DMS 273 treated with DMSO at 0.1 percent for 48 hours (cell line): ENCODE results near the gene PIH1D1.

Source experiments
- DNase-seq: peaks from one replicate; lab custom pipeline; 2025; lab: John Stamatoyannopoulos, UW

The PIH1D1 gene

GRCh38 chr19:49420227-49420626 lies 31.4 kb downstream of the PIH1D1 start:
- DNase-seq = no peak

GRCh38 chr19:49419173-49419572 lies 32.4 kb downstream of the PIH1D1 start:
- DNase-seq = no peak

GRCh38 chr19:49418511-49418910 lies 33.1 kb downstream of the PIH1D1 start:
- DNase-seq = no peak

DNA sequence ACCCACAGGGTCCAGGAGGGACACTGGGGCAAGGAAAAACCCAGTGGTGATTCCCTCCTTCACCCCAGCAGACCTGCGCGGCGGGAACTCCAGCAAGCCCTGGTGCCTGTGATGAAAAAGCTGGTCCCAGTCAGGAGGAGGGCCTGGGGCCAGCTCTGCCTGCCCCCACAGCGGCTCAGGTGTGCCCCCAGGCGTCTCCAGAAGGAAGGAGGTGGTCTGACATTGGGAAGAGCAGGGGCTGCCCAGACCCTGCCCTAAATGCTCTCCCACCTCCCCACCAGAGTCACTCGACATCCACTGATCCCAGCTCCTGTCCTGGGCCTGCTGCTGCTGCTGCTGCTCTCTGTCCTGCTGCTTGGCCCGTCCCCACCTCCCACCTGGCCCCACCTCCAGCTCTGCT lies 34.5 kb downstream of the PIH1D1 start:
- no peak for DNase-seq

DNA sequence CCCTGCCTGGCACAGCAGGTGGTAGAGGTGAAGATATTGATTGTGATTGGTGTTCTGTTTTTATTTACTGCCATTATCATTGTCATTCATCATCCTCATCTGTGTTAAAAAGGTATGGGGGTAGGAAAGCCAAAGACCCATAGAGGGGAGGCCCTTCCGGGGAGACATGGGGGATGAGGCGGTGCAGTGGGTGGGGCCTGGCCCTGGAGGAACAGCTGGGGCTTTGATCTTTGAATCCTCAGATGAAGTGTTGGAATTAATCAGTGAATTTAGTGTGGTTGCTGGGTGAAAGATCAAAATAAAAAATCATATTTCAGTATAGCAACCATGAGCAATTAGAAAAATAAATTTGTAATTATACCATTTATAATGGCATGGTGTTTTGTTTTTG lies 35.8 kb downstream of the PIH1D1 start:
- DNase-seq = no peak

- no peak for DNase-seq
These were observed 36.4 kb downstream of the PIH1D1 start for GRCh38 chr19:49415102-49415809.

DNA sequence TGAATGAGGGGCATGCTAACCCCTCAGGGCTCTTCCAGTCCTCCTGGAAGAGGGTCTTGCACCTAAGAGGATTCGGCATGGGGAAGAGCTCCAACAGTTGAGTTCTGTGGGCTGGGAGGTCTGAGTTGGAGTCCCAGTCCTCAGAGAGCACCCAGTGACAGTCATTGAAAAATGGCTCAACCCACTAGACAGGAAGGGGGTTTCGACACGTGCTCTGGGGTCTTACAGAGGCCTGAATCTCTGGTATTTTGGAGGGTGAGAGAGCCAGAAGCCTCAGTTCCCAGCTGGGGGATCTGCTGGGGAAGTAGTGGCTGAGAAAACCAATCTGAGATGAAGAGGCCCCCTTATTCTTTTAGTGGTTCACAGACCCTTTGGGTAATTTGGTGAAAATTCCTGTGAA lies 37.4 kb downstream of the PIH1D1 start:
- no peak for DNase-seq

- no peak for DNase-seq
These were observed 38.3 kb downstream of the PIH1D1 start for GRCh38 chr19:49413348-49413747.

DNA sequence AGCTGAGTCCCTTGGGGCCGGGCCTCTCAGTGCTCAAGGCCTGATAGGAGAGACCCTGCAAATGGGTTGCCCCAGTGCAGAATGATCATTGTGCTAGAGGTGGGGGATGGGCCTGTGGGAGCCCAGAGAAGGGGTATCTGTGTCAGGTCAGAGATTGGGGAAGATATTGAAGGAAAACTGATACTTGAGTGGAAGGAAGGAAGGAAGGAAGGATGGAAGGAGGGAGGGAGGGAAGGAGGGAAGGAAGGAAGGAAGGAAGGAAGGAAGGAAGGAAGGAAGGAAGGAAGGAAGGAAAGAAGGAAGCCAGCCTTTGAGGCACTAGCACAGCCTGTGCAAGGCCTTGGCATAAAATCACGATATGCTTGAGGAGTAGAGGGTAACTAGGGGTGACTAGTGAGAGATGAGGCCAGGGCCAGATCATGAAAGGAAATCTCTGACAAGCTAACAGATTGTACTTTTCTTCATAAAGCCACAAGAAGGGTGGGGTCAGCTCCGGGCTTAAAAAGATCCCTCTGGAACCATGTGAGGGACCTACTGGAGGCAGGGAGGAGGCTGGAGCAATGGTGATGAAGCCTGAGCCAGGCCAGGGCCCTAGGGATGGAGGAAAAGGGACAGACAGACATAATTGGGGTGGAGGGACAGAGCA lies 39.8 kb downstream of the PIH1D1 start:
- DNase-seq = no peak

DNA sequence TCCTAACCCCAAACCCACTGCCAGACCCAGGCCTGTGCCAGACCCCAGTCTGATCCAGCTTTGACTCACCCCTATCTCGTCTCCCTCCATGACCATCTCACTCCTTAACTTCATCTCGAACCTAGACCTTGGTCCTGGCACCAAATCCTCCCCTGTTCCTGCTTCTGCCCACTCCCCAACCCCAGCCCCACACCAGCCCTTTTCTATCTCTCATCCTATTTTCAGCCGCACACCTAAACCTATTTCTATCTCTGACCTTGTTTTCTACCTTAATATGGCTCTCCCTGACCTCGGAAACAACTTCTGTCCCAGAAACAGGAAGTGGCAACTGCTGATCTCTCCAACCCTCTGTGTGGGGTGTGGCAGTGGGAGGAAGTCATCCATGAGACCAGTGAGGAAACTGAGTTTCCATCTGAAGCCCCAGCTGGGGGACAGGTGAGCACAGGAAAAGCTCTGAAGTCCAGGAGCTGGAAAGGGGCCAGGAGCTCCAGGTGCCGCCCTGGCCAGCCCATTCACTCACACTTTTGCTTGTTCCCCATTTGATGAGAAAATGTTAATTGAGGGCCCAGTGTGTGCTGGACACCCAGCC lies 42.1 kb downstream of the PIH1D1 start:
- no peak for DNase-seq

DNA sequence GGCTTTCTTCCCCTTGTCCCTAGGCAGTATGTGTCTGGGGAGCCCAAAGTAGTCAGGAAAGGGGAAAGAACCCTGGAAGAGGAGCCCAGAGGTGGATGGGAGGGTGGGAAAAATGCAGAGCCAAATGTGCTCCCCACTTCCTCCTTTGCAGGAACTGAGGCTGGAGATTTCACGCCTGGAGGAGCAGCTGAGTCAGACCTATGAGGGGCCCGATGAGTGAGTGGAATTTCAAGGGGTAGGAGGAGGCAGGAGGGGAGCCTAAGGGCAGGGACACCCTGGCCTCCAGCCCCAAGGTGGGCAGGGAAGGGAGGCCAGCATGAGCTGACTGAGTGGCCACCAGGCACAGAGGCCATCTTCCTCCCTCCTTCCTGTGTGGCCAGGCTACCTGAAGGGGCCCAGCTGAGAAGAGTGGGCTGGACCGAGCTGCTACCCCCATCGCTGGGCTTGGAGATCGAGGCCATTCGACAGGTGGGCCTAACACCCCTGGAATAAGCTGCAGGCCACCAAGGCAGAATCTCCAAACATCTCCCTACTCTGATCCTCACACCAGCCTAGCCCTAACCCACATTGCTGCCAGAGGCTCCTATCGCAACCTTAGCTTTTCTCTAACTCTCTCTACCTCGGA lies 42.7 kb downstream of the PIH1D1 start:
- DNase-seq = no peak

DNA sequence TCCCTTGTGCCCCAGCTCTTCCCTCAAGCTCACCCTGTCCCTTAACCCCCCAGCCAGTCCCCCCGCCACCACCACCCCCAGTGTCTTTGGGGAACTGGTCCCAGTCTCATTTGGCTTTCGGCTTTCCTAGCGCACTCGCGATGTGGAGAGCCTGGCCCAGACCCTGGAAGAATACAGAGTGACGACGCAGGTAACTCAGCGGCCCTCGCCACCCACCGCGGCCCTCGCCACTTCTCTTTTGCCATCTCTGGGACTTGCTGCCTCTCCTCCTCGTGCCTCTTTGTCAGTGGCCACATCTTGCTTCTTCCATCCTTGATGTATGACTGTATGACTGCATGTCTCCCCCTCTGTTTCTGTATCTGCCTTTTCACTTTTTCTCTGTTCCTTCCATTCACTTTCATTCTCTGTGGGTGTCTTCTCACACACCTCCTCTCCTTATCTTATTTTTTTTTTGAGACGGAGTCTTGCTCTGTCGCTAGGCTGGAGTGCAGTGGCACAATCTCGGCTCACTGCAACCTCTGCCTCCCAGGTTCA lies 44.1 kb downstream of the PIH1D1 start:
- no peak for DNase-seq

DNA sequence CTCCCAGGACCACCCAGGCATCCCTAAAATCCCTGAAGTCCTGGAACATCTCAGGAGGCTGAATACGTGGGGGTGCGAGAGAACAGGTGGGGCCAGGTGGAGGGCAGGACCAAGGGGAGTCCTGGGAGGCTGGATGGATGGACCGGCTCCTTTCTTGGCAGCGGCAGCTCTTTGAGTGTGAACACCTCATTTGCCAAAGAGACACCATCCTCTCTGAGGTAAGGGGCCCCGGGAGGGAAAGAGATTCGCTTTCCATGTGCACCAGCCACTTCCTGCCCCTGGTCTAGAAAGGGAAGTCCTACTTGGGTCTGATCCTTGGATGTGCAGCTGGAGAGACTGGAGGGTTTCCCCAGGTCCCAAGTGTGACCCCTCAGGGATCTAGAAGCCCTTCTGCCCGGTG lies 44.5 kb downstream of the PIH1D1 start:
- DNase-seq = no peak

DNA sequence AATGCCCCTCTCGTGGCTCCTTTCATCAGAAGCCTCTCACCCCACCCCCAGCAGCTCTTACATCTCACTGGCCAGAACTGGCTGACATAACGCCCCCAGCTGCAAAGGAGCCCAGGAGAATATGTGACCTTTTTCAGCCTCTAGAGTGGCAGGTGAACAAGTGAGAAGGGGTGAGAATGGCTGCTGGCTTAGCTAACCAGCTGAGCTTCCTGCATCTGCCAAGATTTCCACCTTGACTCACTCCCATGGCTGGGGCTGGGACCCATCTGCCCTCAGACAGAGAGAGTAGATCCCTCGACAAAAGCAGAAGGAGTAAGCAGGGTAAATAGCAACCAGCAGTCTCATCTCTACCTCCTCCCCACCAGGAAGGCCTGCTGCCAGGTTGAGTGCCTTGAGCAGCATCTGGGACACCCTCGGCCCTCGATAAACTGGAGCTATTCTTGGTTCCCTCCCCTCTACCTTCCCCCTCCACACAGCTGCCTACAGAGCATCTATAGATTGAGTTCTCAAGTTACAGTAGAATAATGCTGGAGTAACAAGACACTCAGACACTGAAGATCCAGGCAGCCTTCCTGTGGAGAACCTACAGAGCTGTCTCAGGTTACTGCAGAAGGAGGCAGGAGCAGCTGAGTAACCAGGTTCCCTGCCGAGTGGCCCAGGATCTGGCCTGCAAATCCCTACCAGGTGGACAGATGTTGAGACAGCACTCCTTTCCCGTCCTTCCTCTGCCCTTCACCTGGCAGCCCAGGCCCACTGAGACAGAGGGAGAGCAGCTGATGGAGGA lies 48.0 kb downstream of the PIH1D1 start:
- DNase-seq = peak; percentile 98

DNA sequence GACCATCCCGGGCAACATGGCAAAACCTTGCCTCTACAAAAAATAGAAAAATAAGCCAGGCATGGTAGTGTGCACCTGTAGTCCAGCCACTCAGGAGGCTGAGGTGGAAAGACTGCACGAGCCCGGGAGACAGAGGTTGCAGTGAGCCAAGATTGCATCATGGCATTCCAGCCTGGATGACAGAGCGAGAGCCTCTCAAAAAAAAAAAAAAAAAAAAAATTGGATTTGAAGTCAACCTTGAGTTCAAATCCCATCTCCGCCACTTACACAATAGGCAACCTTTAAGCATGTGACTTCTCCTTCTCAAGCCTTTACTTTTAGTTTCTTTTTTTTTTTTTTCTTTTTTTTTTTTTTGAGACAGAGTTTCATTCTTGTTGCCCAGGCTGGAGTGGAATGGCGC lies 51.6 kb downstream of the PIH1D1 start:
- DNase-seq = no peak

DNA sequence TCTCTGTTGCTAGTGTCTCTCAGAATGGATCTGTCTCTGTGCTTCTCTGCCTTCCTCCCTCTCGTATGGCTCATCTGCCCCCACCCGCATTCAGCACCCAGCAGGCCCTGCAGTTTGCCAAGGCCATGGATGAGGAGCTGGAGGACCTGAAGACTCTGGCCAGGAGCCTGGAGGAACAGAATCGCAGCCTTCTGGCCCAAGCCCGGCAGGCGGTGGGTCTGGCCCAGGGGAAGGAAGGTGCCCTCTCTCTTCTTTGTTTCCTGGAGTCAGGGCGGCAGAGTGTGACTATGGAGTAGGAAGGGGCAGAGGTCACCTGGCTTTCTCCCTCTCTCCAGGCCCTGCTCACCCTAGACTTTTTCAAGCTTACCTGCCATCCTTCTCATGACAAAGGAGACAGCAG lies 52.7 kb downstream of the PIH1D1 start:
- DNase-seq = no peak

DNA sequence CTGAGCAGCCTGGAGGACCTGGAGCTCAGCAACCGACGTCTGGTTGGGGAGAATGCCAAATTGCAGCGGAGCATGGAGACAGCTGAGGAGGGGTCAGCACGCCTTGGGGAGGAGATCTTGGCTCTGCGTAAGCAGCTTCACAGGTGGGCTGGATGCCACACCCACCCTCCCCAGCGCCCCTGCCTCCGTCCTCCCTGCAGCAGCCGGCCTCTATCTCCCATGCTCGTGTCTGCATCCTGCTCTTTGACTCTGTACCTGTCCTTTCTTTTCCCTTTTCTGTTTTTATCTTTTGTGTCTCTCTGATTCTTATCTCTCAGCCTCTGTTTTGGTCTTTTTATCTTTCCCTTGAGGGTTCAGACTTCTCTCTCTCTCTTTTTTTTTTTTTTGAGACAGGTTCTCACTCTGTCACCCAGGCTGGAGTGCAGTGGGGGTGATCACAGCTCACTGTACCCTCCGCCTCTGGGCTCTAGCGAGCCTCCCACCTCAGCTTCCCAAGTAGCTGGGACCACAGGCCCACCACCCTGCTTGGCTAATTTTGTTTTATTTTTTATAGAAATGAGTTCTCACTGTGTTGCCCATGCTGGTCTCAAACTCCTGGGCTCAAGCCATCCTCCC lies 53.5 kb downstream of the PIH1D1 start:
- no peak for DNase-seq

DNA sequence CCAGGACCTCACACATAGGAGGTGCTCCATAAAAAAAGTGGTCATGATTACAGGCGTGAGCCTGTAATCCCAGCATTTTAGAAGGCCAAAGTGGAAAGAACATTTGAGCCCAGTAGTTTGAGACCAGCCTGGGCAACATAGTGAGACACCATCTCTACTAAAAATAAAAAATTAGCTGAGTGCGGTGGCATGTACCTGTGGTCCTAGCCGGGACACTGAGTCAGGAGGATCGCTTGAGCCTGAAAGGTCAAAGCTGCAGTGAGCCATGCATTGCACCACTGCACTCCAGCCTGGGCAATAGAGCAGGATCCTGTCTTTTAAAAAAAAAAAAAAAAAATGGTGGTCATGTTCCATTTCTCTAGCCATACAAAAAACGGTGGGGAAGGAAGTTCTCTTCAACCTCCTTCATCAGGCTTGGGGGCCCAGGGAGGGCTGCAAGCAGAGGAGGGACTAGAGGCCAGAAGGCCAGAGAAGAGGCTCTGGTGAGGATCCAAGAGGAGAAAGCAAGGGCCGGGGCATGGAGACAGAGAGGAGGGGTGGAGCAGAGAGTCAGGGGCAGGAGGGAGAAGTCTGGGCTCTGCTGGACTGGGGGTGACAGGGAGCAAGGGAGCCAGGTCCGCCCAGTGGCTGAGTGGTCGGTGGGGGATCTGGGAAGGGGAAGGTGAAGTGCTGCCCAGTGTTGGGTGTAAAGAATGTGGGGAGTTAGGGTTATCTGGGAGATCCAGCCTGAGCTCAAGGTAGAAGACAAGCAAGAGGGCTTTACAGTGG lies 54.7 kb downstream of the PIH1D1 start:
- DNase-seq = no peak
